ENCODE measurements around the gene ACTL6B. TPM values are rescaled to one million over a fixed set of nuclear protein-coding genes. Genes with fewer than 3 reads are reported as not detected.
"Not testable (repeated sequence)": the region's sequence is repeated elsewhere in the genome, so short reads cannot be mapped to it uniquely, and the experiment has no call there.

Gene ACTL6B
- total RNA-seq, 1 donor from 2014 or later, result not detected

DNA sequence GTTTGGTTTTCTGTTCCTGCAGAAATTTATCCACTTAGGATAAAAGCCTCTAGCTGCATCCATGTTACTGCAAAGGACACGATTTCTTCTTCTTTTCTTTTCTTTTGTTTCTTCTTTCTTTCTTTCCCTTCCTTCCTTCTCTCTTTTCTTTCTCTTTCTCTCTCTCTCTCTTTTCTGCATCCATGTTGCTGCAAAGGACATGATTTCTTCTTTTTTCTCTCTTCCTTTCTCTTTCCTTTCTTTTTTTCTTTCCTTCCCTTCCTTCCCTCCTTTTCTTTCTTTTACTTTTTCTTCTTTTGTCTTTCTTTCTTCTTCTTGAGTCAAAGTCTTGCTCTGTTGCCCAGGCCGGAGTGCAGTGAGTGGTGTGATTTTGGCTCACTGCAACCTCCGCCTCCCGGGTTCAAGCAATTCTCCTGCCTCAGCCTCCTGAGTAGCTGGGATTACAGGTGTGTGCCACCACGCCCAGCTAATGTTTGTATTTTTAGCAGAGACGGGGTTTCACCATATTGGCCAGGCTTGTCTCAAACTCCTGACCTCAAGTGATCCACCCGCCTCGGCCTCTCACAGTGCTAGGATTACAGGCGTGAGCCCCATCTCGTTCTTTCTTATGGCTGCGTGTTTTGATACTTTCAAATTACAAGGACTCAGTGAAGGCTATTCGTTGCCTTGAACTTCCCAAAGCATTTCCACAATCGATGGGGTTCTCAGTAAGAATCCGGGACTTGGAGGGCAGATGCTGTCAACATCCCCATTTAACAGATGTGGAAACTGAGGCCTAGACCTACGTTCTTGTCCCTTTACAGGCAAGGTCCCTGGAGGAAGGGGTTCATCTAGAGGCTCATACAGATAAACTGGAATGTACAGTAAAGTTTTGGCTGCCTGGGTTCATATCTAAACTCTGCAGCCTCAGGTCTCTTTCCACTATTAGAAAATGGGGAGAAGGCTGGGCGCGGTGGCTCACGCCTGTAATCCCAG is 15.4 kb upstream of the ACTL6B start:
- no peak for DNase-seq (ENCODE audit: extremely low read depth, low read depth, low spot score)

- no peak for DNase-seq (ENCODE audit: extremely low read depth, low read depth, low spot score)
These were observed 13.8 kb upstream of the ACTL6B start for GRCh38 chr7:100670074-100670473.

GRCh38 chr7:100669106-100669505 is 12.9 kb upstream of the ACTL6B start:
- DNase-seq (ENCODE audit: extremely low read depth, low read depth, low spot score), result not testable (repeated sequence)

DNA sequence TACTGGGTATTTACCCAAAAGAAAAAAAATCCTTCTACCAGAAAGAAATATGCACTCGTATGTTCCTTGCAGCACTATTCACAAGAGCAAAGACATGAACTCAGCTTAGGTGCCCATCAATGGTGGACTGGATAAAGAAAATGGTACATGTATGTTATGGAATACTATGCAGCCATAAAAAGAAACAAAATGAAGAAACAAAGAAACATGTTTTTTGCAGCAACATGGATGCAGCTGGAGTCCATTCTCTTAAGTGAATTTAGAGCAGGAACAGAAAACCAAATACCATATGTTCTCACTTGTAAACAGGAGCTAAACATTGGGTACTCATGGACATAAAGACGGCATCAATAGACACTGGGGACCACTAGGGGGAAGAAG is 11.8 kb upstream of the ACTL6B start:
- no peak for DNase-seq (ENCODE audit: extremely low read depth, low read depth, low spot score)

- no peak for DNase-seq (ENCODE audit: extremely low read depth, low read depth, low spot score)
These were observed 11.3 kb upstream of the ACTL6B start for GRCh38 chr7:100667331-100668068.

DNA sequence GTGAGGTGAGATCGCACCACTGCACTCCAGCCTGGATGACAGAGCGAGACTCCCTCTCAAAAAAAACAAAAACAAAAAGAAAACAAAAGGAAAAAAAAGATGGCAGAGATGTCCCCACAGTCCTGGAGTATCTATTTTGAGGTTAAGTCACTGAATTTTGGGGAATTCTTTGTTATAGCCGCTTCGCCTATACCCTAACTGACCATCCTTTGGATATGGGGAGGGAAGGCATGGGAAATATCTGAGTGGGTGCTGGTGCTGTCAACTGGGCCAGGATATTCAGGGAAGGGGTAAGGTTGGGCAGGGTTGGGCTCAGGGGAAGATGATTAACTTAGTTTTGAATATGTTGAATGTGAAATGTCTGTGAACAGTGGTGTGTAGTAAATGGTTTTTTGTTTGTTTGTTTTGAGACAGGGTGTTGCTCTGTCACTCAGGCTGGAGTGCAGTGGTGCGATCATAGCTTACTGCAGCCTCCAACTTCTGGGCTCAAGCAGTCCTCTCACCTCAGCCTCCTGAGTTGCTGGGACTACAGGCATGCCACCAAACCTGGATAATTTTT is 9.0 kb upstream of the ACTL6B start:
- DNase-seq (ENCODE audit: extremely low read depth, low read depth, low spot score), result no peak

- DNase-seq (ENCODE audit: extremely low read depth, low read depth, low spot score), result not testable (repeated sequence)
These were observed 6.0 kb upstream of the ACTL6B start for GRCh38 chr7:100662194-100662776.

DNA sequence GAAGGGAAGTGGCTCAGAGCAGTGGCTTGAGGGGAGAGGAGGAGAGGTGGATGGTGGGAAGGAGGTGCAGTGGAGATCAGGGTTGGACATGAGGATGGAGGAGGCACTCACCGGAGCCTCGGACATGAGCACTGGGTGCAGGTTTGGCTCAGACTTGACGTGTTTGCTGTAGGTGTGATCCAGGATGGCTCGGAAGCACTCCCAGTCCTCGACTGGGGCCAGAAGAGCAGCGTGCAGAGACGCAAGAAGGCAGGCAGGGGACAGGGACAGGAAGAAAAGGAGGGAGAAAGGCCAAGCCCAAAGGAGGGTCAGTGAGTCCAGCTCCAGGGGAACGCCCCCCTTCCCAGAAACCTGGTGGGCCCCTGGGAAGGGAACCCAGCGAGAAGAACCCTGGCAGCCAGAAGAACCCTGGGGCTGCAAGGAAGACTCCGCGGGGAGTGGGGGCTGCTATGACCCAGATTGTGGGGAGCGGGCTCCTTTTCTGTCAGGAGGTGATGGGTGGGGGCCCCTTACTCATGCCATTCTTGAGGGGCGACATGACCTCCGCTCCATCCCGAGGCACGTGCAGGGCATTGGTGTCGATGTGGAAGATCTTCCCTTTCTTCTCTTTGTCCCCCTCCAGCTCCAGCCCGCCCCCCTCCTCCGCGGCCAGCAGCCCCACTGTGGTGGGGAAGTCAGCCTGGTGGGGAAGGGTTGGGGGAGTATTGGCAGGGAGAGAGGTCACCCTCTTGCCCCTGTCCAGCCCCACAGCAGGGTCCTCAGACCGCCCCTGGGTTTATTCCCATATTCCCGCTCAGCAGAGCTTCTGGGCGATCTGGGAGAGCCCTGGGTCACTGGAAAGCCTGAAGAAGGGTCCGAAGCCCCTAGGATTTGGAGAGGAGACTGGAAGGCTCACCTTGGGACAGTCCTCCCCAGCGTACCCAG is 1.1 kb downstream of the ACTL6B start:
- DNase-seq (ENCODE audit: extremely low read depth, low read depth, low spot score), result no peak

- no peak for DNase-seq (ENCODE audit: extremely low read depth, low read depth, low spot score)
These were observed 6.3 kb downstream of the ACTL6B start for GRCh38 chr7:100649826-100650565.

- DNase-seq (ENCODE audit: extremely low read depth, low read depth, low spot score), result no peak
These were observed 13.7 kb downstream of the ACTL6B start for GRCh38 chr7:100642534-100642907.

DNA sequence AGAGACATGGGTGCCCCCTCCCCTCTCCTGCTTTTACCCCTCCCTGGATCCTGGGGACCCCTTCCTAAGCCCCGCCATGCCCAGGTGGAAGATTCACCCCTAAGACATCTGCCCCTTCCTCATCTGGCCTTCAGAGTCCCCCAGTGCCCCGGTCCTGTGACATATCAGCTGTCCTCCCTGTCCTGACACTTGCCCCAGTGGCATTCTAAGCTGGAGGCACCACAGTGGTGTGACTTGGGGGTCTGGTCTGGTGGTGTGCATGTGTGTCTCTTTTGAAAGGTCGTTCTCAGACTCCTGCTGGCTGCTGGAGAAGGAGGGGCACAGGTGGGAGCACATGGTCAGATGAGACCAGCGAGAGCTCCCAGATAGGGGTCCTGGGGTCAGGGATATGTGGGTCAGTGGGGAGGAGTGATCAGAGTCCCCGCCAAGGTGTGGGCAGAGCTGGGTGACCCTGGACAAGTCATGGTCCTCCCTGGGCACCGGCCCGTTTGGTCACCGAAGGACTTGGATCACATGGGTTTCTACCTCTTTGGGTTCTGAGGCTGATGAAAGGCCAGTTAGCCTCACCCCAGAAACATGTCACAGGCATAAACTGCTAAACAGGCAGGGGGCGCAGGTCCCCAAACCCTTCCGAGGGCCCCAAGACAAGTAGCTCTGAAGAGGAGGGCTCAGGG is 14.3 kb downstream of the ACTL6B start:
- no peak for DNase-seq (ENCODE audit: extremely low read depth, low read depth, low spot score)

DNA sequence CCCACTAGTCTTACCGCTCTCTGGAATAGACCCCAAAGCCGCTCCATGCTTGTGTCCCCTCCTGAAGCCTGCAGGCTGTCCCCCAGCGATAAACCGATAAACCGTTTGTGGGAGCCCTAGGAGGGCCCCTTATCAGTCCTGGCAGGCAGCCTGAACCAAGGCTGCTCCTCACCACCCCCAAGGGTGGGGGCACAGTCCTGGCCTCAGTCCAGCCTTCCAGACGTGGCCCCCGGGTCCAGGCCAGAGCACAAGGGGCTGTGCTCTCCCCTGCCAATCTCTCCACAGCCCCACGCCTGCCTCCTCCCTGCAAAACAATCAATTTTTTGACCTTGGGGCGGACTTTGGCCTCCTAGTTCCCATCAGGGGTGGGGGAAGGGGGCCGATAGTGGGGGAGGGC is 14.8 kb downstream of the ACTL6B start, which contains the start of gene TFR2:
Gene TFR2 (minus strand): TSS at position 90 of the 397 bp plus-strand sequence. CDS start 43 bp downstream, at position 47.
- DNase-seq (ENCODE audit: extremely low read depth, low read depth, low spot score), result no peak

DNA sequence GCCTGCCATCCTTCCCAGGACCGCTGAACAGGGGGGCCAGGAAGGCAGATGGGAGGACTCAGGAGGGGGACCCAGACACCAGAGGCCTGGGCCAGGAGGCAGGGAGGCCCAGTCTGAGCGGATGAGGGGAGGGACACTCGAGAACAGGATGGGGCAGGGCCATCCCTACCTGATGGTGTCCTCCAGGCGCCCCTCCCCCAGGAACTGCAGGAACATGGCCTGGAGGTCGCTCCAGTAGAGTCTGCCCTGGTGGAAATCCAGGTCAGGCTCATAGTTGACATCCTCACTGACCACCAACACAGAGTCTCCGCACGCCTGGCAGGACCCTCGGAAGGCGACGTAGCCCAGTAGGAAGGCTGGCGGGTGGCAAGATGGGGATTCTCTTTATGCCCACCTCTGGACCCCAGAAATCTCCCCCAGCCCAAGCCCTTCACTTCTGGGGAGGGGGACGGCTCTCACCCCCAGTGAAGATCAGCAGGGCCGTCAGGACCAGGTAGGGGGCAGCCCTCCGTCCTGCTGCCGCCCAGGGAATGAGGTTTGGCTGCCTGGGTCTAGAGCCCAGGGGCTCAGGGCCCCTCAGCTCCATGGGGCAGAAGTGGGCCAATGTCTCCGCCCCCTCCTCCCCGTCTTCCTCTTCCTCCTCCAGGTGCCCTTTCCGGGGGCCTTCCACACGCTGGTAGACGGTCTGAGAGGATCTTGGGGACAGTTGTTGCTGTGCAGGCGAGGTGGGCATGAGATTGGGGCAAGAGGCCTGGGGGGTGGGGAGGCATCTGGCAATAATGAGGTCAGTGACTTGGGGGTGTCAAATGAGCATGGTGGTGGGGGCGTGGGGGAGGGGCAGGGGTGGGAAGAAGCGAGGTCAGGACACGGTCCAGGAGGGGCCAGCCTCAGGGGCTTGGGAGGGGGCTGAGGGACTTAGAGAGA is 15.5 kb downstream of the ACTL6B start:
- no peak for DNase-seq (ENCODE audit: extremely low read depth, low read depth, low spot score)

DNA sequence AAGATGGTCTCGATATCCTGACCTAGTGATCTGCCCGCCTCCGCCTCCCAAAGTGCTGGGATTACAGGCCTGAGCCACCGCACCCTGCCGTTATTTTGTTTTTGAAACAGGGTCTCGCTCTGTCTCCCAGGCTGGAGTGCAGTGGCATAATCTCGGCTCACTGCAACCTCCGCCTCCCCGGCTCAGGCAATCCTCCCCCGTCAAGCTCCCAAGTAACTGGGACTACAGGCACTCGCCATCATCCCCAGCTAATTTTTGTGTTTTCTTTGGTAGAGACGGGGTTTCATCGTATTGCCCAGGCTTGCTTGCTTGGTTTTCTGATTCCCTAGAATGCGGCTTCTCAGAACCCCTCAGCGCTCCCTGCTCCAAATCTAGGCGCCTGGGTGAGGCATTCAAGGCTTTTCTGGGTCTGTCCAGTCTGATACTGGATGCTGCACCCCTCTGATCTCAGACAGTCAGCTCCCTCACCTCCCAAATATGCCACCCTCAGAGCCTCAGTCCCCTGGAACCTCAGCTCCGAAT is 16.2 kb downstream of the ACTL6B start:
- DNase-seq (ENCODE audit: extremely low read depth, low read depth, low spot score), result no peak

DNA sequence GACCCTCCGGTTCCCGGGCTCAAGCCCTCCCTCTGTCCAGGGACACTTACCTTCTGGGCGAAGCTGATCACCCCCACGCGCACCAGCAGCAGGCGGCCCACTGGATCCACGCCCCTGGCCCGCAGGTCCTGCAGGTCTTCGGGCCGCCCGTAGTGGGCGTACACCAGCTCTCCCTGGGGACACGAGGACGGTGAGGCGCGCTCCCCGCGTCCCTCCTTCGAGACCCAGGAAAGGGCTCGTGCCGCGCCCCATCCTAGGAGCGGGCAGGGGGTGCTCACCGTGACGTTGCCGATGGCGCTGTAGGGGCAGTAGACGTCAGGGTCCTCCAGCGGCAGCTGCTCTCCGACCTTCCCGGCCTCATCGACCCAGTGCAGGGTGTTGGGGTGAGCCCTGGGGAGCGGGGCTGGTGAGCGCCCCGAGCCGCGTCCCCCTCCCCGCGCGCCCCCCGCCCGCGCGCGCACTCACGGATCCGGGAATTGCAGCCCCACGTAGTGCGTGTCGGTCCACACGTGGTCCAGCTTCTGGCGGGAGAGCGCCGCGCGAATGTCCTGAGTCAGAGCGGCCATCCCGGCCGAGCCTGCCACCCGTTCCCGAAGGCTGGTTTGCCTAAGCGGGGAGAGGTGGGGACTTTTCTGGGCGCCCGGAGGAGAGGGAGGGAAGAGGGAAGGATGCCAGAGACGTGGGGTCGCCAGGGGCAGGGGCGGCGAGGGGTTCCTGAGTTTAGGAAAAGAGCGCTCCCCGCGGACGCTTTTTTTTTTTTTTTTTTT is 23.1 kb downstream of the ACTL6B start:
- DNase-seq (ENCODE audit: extremely low read depth, low read depth, low spot score), result no peak

DNA sequence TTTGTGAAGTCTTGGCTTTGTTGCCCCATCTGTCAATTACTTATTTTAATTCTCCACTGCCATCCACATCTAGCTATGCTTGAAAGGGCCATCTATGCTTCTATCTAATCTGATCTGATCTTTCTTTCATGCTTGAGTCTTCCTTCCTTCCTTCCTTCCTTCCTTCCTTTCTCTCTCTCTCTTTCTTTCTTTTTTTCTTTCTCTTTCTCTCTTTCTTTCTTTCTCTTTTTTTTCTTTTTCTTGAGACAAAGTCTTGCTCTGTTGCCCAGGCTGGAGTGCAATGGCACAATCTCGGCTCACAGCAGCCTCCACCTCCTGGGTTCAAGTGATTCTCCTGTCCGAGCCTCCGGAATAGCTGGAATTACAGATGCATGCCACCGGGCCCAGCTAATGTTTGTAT is 26.2 kb downstream of the ACTL6B start:
- DNase-seq (ENCODE audit: extremely low read depth, low read depth, low spot score), result no peak

Measured in glomerular endothelial cell (primary cell).